CD4-positive, alpha-beta T cell (primary cell): Measurements from ENCODE around the gene PRKCSH. TPM values are rescaled to one million over a fixed set of nuclear protein-coding genes. Genes with fewer than 3 reads are reported as not detected.
"Not testable (repeated sequence)": the region's sequence is repeated elsewhere in the genome, so short reads cannot be mapped to it uniquely, and the experiment has no call there.

Source experiments
- ATAC-seq: fragments of 200-7000 bp; cut with Tn5 transposase; one replicate; pipeline ENCODE4 v1.10.0; 2022; ENCODE audit warnings: mild to moderate bottlenecking; ENCODE audit not compliant: poor library complexity
- CTCF ChIA-PET: fragments of 350-600 bp; sonication (Branson Sonifier 250); formaldehyde crosslinking; loops from one replicate; lab custom pipeline; 2021; ENCODE audit warnings: antibody characterized with exemption, inconsistent platforms; lab: Charles Lee
- POLR2A ChIA-PET: fragments of 350-600 bp; sonication (Branson Sonifier 250); formaldehyde crosslinking; loops from one replicate; lab custom pipeline; 2021; ENCODE audit warnings: antibody characterized with exemption, inconsistent platforms; lab: Charles Lee
- DNase-seq, 14 experiments: peaks; one replicate each; pipeline ENCODE4 v3.0.0-alpha.2; 2013 to 2020; ENCODE audit warnings: mixed read lengths in 2 of 14
- H3K27ac ChIP-seq, 2 donors: one replicate each; pipeline versions ENCODE4 v1.5.1 to v1.7.0; 2013; ENCODE audit warnings: low read length in 2 of 2, low read depth in 1 of 2, mild to moderate bottlenecking in 1 of 2
- H3K27me3 ChIP-seq, 2 experiments: 1 replicate in 1 of 2; 2 replicates in 1 of 2; pipeline versions ENCODE4 v1.6.1 to v1.7.0; 2013; ENCODE audit warnings: low read length in 2 of 2, control low read depth in 1 of 2, mild to moderate bottlenecking in 1 of 2, moderate library complexity in 1 of 2; ENCODE audit not compliant: insufficient read depth in 2 of 2, control insufficient read depth in 1 of 2
- H3K36me3 ChIP-seq: one replicate; pipeline ENCODE4 v1.6.1; 2013; ENCODE audit warnings: low read length, control low read depth; ENCODE audit not compliant: insufficient read depth
- H3K4me1 ChIP-seq: one replicate; pipeline ENCODE4 v1.6.1; 2013; ENCODE audit warnings: low read length, control low read depth; ENCODE audit not compliant: insufficient read depth
- H3K4me3 ChIP-seq: one replicate; pipeline ENCODE4 v1.5.1; 2013; ENCODE audit warnings: mild to moderate bottlenecking, low read length, moderate library complexity
- H3K9me3 ChIP-seq, 2 experiments: 1 replicate in 1 of 2; 2 replicates in 1 of 2; pipeline versions ENCODE4 v1.6.1 to v1.7.0; 2013; ENCODE audit warnings: low read length in 2 of 2, mild to moderate bottlenecking in 2 of 2, control low read depth in 1 of 2, moderate library complexity in 1 of 2; ENCODE audit not compliant: control insufficient read depth in 1 of 2, insufficient read depth in 1 of 2
- H3K27ac Mint-ChIP-seq: one replicate; pipeline ENCODE4 v1.8.0; 2020; ENCODE audit warnings: mixed read lengths
- H3K27me3 Mint-ChIP-seq: one replicate; pipeline ENCODE4 v1.8.0; 2021; ENCODE audit warnings: mixed read lengths
- H3K36me3 Mint-ChIP-seq: one replicate; pipeline ENCODE4 v1.8.0; 2021; ENCODE audit warnings: low read depth, mixed read lengths
- H3K4me1 Mint-ChIP-seq: one replicate; pipeline ENCODE4 v1.8.0; 2021; ENCODE audit warnings: low read depth, mixed read lengths
- H3K4me3 Mint-ChIP-seq: one replicate; pipeline ENCODE4 v1.8.0; 2020; ENCODE audit warnings: mild to moderate bottlenecking, mixed read lengths
- H3K9me3 Mint-ChIP-seq: one replicate; pipeline ENCODE4 v1.8.0; 2020; ENCODE audit warnings: mixed read lengths
- intact Hi-C, 2 experiments: fragments of 100-400 bp; cut with DNase I in 1 of 2; cut with micrococcal nuclease in 1 of 2; formaldehyde crosslinking; loops; one replicate each; pipeline versions ENCODE4 v1.15.1 to v1.9.0; 2023 to 2025; cut with DNase I, micrococcal nuclease
- total RNA-seq, 174 experiments: library from RNA in 2 of 174; stranded (reverse) in 2 of 174; gene quantifications; one replicate each; pipeline ENCODE4 v1.2.3 and lab custom pipeline; 2021 to 2026
- TF ChIP-seq, protein P1 (sequence below): fragments of 200-600 bp; IDR thresholded peaks from one replicate; pipeline ENCODE4 v1.8.0; 2022; ENCODE audit warnings: antibody characterized with exemption, mild to moderate bottlenecking

Gene PRKCSH
- total RNA-seq, 2 experiments from 2014 or later: 257 to 260 TPM

DNA sequence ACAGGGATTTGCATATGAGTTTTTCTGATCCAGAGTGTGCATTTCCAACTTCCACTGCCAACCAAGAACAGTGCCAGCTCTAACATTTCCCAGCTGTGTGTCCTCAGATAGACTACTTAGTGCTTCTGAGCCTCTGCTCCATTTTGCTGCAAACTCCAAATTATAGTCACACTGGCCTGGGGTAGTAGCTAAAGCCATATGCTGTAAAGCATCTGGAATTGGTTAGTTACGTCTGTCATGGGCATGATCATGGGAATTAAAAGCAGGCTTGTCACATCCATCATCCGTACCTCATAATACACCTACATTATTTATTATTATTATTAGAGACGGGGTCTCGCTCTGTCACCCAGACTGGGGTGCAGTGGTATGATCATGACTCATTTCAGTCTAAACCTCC is 38.3 kb downstream of the PRKCSH start:
- Mint-ChIP-seq H3K27ac (no peak overlapping the region), H3K9me3 (no peaks in the 10 kb centered on the region), H3K36me3 (no peaks in the 10 kb centered on the region), H3K4me3 (no peak overlapping the region), H3K27me3 (peaks cover 26% of the 10 kb centered on the region), H3K4me1 (no peaks in the 10 kb centered on the region)
- no peak overlapping the region for H3K27ac ChIP-seq
- H3K4me3 ChIP-seq: no peak overlapping the region
- ChIA-PET POLR2A (no interaction called here), CTCF (interaction anchor here (1.4 kb wide), 1 partner anchor 9 kb away, joined by 6 read pairs; no protein-coding TSS in a partner anchor)
- H3K36me3 ChIP-seq: no peaks in the 10 kb centered on the region
- ATAC-seq (no peak), DNase-seq (no peak)
- no peaks in the 10 kb centered on the region for H3K9me3 ChIP-seq
- intact Hi-C loops: no loop called here
- TF ChIP-seq, protein P1, sequence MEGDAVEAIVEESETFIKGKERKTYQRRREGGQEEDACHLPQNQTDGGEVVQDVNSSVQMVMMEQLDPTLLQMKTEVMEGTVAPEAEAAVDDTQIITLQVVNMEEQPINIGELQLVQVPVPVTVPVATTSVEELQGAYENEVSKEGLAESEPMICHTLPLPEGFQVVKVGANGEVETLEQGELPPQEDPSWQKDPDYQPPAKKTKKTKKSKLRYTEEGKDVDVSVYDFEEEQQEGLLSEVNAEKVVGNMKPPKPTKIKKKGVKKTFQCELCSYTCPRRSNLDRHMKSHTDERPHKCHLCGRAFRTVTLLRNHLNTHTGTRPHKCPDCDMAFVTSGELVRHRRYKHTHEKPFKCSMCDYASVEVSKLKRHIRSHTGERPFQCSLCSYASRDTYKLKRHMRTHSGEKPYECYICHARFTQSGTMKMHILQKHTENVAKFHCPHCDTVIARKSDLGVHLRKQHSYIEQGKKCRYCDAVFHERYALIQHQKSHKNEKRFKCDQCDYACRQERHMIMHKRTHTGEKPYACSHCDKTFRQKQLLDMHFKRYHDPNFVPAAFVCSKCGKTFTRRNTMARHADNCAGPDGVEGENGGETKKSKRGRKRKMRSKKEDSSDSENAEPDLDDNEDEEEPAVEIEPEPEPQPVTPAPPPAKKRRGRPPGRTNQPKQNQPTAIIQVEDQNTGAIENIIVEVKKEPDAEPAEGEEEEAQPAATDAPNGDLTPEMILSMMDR: no peak
- no peaks in the 10 kb centered on the region for H3K4me1 ChIP-seq
- peaks cover 4 to 6% of the 10 kb centered on the region in 2 experiments for H3K27me3 ChIP-seq

DNA sequence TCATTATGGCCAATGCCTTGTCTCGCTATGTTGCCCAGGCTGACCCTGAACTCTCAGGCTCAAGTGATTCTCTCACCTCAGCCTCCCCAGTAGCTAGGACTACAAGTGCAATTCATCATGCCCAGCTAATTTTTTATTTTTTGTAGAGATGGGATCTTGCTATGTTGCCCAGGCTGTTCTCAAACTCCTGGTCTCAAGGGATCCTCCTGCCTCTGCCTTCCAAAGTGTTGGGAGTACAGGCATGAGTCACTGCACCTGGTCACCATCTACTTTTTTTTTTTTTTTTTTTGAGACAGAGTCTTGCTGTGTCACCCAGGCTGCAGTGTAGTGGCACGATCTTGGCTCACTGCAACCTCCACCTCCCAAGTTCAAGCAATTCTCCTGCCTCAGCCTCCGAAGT is 39.9 kb downstream of the PRKCSH start:
- H3K4me1 Mint-ChIP-seq, H3K36me3 Mint-ChIP-seq, H3K4me3 Mint-ChIP-seq, DNase-seq, H3K9me3 Mint-ChIP-seq, H3K9me3 ChIP-seq, ATAC-seq, H3K27ac ChIP-seq, H3K4me3 ChIP-seq, POLR2A ChIA-PET, intact Hi-C loops, CTCF ChIA-PET, H3K27ac Mint-ChIP-seq, H3K4me1 ChIP-seq, H3K36me3 ChIP-seq: not testable (repeated sequence)
- peaks cover 8 to 16% of the 10 kb centered on the region in 2 experiments for H3K27me3 ChIP-seq
- H3K27me3 Mint-ChIP-seq: peaks cover 27% of the 10 kb centered on the region

DNA sequence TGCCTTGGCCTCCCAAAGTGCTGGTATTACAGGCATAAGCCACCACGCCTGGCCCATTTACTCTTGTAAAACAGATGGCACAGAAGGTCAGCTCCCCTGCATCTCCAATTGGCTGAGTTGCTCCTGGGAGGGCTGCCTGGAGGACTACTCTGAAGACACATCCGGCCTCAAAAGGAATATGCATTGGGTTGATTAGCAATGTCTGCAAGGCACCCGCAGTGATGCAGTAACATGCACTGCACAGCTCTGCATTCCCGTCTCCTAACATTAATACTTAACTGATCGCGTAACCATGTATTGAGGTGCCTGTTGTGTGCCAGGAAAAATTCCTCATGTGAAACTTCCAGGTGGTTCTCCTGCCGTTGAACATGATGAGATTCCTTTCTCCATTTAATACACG is 40.4 kb downstream of the PRKCSH start:
- no peak overlapping the region for H3K27ac Mint-ChIP-seq
- no peak overlapping the region for H3K27ac ChIP-seq
- no peaks in the 10 kb centered on the region for H3K36me3 Mint-ChIP-seq
- ChIA-PET POLR2A (no interaction called here), CTCF (no interaction called here)
- no peaks in the 10 kb centered on the region for H3K36me3 ChIP-seq
- peaks cover 0 to 6% of the 10 kb centered on the region in 2 experiments for H3K9me3 ChIP-seq
- ATAC-seq (no peak), DNase-seq (no peak)
- no peak overlapping the region for H3K4me3 ChIP-seq
- no peaks in the 10 kb centered on the region for H3K4me1 Mint-ChIP-seq
- no peaks in the 10 kb centered on the region for H3K9me3 Mint-ChIP-seq
- no peak overlapping the region for H3K4me3 Mint-ChIP-seq
- H3K4me1 ChIP-seq: peaks cover 12% of the 10 kb centered on the region
- H3K27me3 Mint-ChIP-seq: peaks cover 27% of the 10 kb centered on the region
- TF ChIP-seq, protein P1: no peak
- H3K27me3 ChIP-seq: peaks cover 9 to 20% of the 10 kb centered on the region in 2 experiments
- intact Hi-C loops: no loop called here
